HEK293T (cell line): ENCODE measurements around the gene RBM4.

Experiments used
- ARNT ChIP-seq: fragments of 450-650 bp; IDR thresholded peaks from 2 replicates; pipeline ENCODE4 v1.6.1; 2017; ENCODE audit warnings: mild to moderate bottlenecking
- BHLHE40 ChIP-seq: fragments of 450-650 bp; IDR thresholded peaks from 2 replicates; pipeline ENCODE4 v1.6.1; 2016; ENCODE audit warnings: mild to moderate bottlenecking, moderate library complexity, borderline replicate concordance
- CTBP1 ChIP-seq: fragments of 450-650 bp; IDR thresholded peaks from 2 replicates; pipeline ENCODE4 v1.6.1; 2016; ENCODE audit warnings: borderline replicate concordance
- ELF4 ChIP-seq: fragments of 450-650 bp; IDR thresholded peaks from 2 replicates; pipeline ENCODE4 v1.6.1; 2017; ENCODE audit warnings: antibody characterized with exemption
- FOXK2 ChIP-seq: fragments of 450-650 bp; IDR thresholded peaks from 2 replicates; pipeline ENCODE4 v1.6.1; 2016; ENCODE audit warnings: mild to moderate bottlenecking
- FOXM1 ChIP-seq: fragments of 450-650 bp; IDR thresholded peaks from 2 replicates; pipeline ENCODE4 v1.6.1; 2017; ENCODE audit warnings: mild to moderate bottlenecking, borderline replicate concordance
- HDGF ChIP-seq: fragments of 450-650 bp; IDR thresholded peaks from 2 replicates; pipeline ENCODE4 v1.6.1; 2017; ENCODE audit warnings: antibody characterized with exemption, borderline replicate concordance
- LEF1 ChIP-seq: fragments of 450-650 bp; IDR thresholded peaks from 2 replicates; pipeline ENCODE4 v1.6.1; 2017; ENCODE audit warnings: mild to moderate bottlenecking, borderline replicate concordance
- NFRKB ChIP-seq: fragments of 450-650 bp; IDR thresholded peaks from 2 replicates; pipeline ENCODE4 v1.6.1; 2016; ENCODE audit warnings: mild to moderate bottlenecking, moderate library complexity
- PKNOX1 ChIP-seq: fragments of 450-650 bp; IDR thresholded peaks from 2 replicates; pipeline ENCODE4 v1.6.1; 2016
- SP1 ChIP-seq: fragments of 450-650 bp; IDR thresholded peaks from 2 replicates; pipeline ENCODE4 v1.6.1; 2017
- SUZ12 ChIP-seq: fragments of 450-650 bp; IDR thresholded peaks from 2 replicates; pipeline ENCODE4 v1.6.1; 2016; ENCODE audit warnings: mild to moderate bottlenecking
- TARDBP ChIP-seq: fragments of 450-650 bp; IDR thresholded peaks from 2 replicates; pipeline ENCODE4 v1.6.1; 2016
- ZNF384 ChIP-seq: fragments of 450-650 bp; IDR thresholded peaks from 2 replicates; pipeline ENCODE4 v1.6.1; 2016

GRCh38 chr11:66646828-66647227, 8.3 kb downstream of the RBM4 start:
- no peak for TF ChIP-seq SUZ12
- no peak for TF ChIP-seq SP1
- no peak for TF ChIP-seq CTBP1
- TF ChIP-seq TARDBP: no peak
- no peak for TF ChIP-seq FOXK2
- TF ChIP-seq FOXM1: no peak
- TF ChIP-seq LEF1: no peak
- no peak for TF ChIP-seq ELF4
- no peak for TF ChIP-seq ARNT
- TF ChIP-seq BHLHE40: no peak
- TF ChIP-seq HDGF: no peak
- no peak for TF ChIP-seq NFRKB
- no peak for TF ChIP-seq ZNF384
- TF ChIP-seq PKNOX1: no peak
